Lower leg skin (tissue), 3 donors: ENCODE results near the gene ANO7.

ENCODE experiments used
- CTCF ChIP-seq, 3 donors: fragments of 450-650 bp; IDR thresholded peaks; one replicate each; pipeline ENCODE4 v1.5.1; 2016; ENCODE audit warnings: antibody characterized with exemption in 3 of 3, mild to moderate bottlenecking in 3 of 3, moderate library complexity in 2 of 3
- POLR2A ChIP-seq, 2 donors: fragments of 450-650 bp; IDR thresholded peaks; one replicate each; pipeline ENCODE4 v1.6.1; 2016 to 2017; ENCODE audit warnings: antibody characterized with exemption in 2 of 2, mild to moderate bottlenecking in 1 of 2, moderate library complexity in 1 of 2

- no peak for TF ChIP-seq CTCF (IDR thresholded peaks at IDR 0.05)
- TF ChIP-seq POLR2A (IDR thresholded peaks at IDR 0.05) = no peak
Measured at GRCh38 chr2:241237949-241238371, 49.5 kb downstream of the ANO7 start.
